Measurements from ENCODE around the gene RUBCN. TPM values are rescaled to one million over a fixed set of nuclear protein-coding genes. Genes with fewer than 3 reads are reported as not detected.

The RUBCN gene
- total and polyA plus RNA-seq, 2 of the 13 experiments (the other 11 are each of a cell fraction or from before 2014, with no cell fraction given) = 5.2 to 8.1 TPM

- TF ChIP-seq ZNF580 (CRISPR knock-in tag; IDR thresholded peaks at IDR 0.05; ENCODE audit: borderline replicate concordance, low read depth) (peak; percentile 19; the same call in 1 of the 2 replicates), SRSF1 (optimal IDR thresholded peaks at IDR 0.05; ENCODE audit: low read depth, low read length) (no peak), ZSCAN30 (CRISPR knock-in tag; IDR thresholded peaks at IDR 0.05) (no peak), ZNF17 (CRISPR knock-in tag; IDR thresholded peaks at IDR 0.05) (no peak), THAP8 (CRISPR knock-in tag; IDR thresholded peaks at IDR 0.05; ENCODE audit: borderline replicate concordance) (no peak; the same call in 1 of the 2 replicates), ZNF484 (CRISPR knock-in tag; IDR thresholded peaks at IDR 0.05; ENCODE audit: borderline replicate concordance, low read depth) (no peak), TERF1 (CRISPR knock-in tag; IDR thresholded peaks at IDR 0.05) (no peak), ADNP (CRISPR knock-in tag; IDR thresholded peaks at IDR 0.05) (no peak), ZBTB8A (CRISPR knock-in tag; IDR thresholded peaks at IDR 0.05; ENCODE audit: borderline replicate concordance, low read depth) (no peak), HBP1 (CRISPR knock-in tag; IDR thresholded peaks at IDR 0.05; ENCODE audit: low read depth) (peak; percentile 27; the same call in 1 of the 2 replicates), ZFAT (CRISPR knock-in tag; conservative IDR thresholded peaks at IDR 0.05) (no peak; the same call in 1 of the 2 replicates), ZNF792 (CRISPR knock-in tag; IDR thresholded peaks at IDR 0.05) (0 out of 2 replicates have a peak, but pooled peaks have one; percentile 30), ZNF441 (CRISPR knock-in tag; IDR thresholded peaks at IDR 0.05; ENCODE audit: borderline replicate concordance) (no peak), JUND (CRISPR knock-in tag; IDR thresholded peaks at IDR 0.05) (no peak), ZNF781 (CRISPR knock-in tag; IDR thresholded peaks at IDR 0.05; ENCODE audit: borderline replicate concordance, not compliant biosample characterization) (no peak), CHD2 (IDR thresholded peaks at IDR 0.05; ENCODE audit: low read depth, low read length) (no peak), NRL (CRISPR knock-in tag; IDR thresholded peaks at IDR 0.05; ENCODE audit: borderline replicate concordance) (no peak; the same call in 1 of the 2 replicates), ZNF431 (CRISPR knock-in tag; IDR thresholded peaks at IDR 0.05; ENCODE audit: borderline replicate concordance, low read depth) (no peak), ZNF891 (CRISPR knock-in tag; IDR thresholded peaks at IDR 0.05) (peak; percentile 63; the same call in 1 of the 2 replicates), ZNF616 (CRISPR knock-in tag; IDR thresholded peaks at IDR 0.05; ENCODE audit: low read depth) (no peak), ZNF841 (CRISPR knock-in tag; IDR thresholded peaks at IDR 0.05; ENCODE audit: borderline replicate concordance) (no peak), USF2 (IDR thresholded peaks at IDR 0.05; ENCODE audit: low read depth, low read length) (no peak), USF2 (CRISPR knock-in tag; IDR thresholded peaks at IDR 0.05; ENCODE audit: borderline replicate concordance) (no peak)
These were observed at the start of gene RUBCN (continued) for GRCh38 chr3:197736491-197737318.
